Measurements from ENCODE around the gene ACADSB.
A peak's percentile ranks its signal among the peaks of the same experiment; 100 is the strongest.

Gene ACADSB

DNA sequence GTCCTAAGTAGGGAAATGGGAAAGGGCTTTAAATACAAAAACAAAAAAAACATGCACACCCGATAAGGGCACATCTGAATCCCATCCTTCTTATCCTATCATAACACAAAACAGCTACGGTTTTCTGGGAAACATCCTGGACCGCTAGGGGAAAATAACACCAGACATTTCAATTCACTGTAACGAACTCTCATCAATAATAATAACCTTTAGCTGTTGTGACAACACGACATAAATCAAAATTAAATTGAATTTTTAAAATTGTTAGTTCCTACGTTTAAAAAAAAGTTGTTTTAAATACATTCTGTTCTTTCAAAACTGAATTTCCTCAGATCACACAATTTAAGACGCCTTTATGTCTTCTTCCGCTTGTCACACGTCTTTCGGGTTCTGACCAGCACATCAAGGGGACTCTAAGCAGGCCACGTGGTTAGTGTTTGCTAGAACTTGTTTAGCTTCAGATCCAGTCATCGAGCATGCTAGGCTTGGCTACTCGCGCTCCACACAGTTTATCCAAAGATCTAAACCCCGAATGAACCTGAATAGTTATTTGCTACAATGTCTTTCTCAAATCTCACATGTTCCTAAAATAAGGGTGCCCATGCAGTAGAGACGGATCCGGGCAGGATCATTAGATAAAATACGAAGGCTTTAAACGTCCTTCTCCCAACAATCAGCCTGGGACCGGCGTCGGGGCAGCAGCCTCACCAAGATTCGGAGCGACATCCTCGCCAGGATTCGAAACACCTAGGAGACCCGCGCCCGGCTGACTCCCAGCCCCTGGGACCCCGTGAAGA, 1.1 kb upstream of the ACADSB start:
- peak in 1 of 2 experiments; percentile 39 for DNase-seq

DNA sequence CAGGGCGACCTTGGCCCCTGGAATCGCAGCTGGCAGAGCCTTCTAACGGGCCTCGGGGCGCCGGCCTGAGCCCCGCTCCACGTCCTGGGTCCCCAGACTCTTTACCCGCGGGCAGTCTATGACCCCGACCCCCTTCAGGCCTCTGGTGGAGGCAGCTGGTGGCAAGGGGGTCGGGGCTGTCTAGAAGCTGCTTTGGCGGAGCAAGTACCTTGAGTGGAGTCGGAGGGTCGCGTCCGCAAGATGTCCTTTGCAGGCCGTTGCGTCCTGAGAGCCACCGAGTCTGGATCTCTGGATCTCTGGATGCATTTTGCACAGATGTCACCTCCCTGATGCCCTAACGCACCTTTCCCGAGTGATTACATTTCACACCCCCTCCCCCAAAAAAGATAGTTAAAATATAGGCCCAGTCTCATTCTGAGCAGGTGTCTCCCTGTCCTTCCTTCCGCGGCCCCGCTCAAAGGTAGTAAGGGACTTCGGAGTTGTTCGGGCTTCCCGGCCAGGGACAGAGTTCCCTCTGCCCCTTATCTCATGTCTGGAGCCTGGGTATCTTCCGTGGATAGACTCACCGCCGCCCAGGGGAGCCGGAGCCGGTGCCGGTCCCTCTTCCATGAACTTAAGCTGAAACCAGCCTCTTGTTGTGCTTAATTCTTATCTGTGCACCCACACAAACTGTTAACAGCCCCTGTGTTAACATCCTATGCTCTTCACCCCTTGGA, 457 bp downstream of the ACADSB start:
- peak in 1 of 2 experiments; percentile 9 for DNase-seq

DNA sequence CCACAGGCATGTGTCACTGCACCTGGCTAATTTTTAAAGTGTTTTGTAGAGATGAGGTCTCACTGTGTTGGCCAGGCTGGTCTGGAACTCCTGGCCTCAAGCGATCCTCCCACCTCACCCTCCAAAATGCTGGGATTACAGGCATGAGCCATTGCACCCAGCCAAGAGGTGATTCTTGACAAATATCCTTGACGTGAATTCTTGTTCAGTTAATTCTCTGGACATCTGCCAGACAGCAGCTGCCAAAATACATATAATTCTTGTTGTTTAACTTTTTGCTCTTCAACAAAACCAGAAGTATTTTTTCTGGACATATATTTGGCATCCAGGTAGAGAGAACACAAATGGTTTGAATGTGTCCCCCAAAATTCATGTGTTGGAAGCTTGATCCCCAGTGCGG, 3.2 kb downstream of the ACADSB start:
- DNase-seq, result no peak

DNA sequence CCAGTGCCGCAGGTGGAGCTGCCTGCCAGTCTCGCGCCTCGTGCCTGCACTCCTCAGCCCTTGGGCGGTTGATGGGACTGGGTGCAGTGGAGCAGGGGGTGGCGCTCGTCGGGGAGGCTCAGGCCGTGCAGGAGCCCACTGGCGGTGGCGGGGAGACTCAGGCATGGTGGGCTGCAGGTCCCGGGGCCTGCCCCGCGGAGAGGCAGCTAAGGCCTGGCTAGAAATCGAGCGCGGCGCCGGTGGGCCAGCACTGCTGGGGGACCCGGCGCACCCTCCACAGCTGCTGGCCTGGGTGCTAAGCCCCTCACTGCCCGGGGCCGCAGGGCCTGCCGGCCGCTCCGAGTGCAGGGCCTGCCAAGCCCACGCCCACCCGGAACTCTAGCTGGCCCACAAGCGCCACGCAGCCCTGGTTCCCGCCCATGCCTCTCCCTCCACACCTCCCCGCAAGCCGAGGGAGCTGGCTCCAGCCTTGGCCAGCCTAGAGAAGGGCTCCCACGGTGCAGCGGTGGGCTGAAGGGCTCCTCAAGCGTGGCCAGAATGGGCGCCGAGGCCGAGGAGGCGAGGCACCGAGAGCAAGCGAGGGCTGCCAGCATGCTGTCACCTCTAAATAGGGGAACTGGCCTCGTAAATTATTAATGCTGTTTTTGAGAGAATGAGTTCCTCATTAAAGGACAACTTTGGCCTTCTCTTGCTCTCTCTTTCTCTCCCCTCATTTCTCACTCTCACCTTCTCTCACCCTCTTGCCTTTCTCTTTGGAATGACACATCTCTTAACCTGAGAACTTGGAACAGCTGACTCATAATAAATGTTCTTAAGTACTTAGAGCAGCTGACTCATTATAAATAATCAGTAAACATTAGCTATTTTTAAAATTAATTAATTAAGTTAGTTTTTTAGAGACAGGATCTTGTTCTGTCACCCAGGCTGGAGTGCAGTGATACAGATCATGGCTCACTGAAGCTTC, 4.9 kb downstream of the ACADSB start:
- no peak for DNase-seq

DNA sequence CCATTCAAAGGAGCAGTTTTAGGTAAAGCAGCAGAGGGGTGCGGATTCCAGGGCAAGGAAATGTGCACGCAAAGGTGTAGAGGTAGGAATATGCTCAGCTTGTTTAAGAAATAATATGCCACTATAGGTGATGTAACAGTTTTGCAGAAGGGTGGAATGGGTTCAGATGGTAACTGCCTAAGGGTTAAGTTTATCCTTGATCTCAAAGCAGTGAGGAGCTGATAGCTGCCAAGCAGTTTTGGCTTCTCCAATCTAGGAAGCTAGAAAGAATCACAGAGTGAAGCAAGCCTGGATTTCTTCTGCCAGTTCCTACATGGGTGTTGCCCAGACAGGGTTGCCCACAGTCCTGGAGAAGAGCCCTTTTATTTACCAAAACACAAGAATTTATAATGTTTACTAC, 6.0 kb downstream of the ACADSB start:
- no peak for DNase-seq

DNA sequence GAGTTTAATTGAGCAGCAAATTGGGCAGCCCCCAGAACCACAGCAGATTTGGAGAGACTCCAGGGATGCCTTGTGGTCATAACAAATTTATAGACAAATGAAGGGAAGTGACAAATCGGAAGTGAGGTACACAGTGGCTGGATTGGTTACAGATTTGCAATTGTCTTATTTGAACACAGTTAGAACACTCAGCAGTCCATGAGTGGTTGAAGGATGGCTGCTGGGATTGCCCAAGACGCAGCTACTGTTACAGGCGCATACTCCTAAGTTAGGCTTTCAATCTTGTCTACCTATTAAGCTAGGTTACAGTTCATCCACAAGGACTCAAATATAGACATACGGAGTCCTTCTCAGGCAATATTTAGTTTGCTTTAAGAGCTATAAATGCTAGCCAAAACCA, 7.4 kb downstream of the ACADSB start:
- DNase-seq, result no peak

DNA sequence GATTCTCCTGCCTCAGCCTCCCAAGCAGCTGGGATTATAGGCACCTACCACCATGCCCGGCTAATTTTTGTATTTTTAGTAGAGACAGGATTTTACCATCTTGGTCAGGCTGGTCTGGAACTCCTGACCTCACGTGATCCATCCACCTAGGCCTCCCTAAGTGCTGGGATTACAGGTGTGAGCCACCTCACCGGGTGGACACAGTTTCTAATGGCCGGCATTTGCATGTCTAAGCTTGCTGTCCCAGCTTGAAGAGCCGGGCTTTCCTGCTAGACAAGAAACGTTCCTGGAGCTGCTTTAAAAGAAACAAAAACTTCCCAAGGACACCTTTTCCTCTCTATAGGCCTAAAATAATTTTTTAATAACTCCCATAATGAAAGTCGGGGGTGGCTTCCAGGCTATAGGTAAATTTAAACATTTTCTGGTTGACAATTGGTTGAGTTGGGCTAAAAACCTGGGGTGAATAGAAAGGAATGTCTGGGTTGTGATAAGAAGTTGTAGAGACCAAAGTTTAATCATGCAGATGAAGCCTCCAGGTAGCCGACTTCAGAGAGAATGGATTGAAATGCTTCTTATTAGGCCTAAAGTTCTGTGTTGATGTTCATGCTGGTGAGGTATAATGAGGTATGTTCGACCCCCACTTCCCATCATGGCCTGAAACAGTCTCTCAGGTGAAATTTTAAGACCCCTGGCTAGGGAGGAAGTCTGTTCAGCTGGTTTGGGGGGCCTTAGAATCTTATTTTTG, 8.8 kb downstream of the ACADSB start:
- no peak for DNase-seq

DNA sequence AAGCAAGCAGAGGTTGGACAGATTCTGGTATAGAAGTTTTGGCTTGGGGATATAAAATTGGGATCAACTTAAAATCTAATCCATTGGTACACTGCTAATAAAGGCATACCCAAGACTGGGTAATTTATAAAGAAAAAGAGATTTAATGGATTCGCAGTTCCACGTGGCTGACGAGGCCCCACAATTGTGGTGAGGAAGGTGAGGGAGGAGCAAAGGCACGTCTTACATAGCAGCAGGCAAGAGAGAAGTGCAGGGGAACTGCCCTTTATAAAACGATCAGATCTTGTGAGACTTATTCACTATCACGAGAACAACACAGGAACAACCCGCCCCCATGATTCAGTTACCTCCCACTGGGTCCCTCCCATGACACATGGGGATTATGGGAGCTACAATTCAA, 9.7 kb downstream of the ACADSB start:
- DNase-seq, result no peak

DNA sequence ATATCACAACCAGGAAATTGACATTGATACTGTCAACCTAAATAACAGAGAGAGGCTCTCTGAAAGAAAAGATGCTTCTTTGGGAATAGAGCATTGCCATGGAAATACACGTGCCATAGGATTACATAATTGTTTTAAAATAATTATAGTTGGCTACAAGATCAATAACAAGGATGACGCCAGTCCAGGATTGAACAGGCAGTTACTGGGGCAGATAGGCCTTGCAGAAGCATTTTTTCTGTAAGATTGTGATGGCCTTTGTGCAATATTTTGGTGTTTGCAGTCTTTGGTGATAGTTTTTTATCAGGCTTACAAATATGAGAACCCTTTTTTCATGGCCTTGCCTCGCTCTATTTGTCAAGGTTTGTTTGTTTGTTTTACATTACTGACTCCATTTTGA, 10.5 kb downstream of the ACADSB start:
- DNase-seq, result no peak

DNA sequence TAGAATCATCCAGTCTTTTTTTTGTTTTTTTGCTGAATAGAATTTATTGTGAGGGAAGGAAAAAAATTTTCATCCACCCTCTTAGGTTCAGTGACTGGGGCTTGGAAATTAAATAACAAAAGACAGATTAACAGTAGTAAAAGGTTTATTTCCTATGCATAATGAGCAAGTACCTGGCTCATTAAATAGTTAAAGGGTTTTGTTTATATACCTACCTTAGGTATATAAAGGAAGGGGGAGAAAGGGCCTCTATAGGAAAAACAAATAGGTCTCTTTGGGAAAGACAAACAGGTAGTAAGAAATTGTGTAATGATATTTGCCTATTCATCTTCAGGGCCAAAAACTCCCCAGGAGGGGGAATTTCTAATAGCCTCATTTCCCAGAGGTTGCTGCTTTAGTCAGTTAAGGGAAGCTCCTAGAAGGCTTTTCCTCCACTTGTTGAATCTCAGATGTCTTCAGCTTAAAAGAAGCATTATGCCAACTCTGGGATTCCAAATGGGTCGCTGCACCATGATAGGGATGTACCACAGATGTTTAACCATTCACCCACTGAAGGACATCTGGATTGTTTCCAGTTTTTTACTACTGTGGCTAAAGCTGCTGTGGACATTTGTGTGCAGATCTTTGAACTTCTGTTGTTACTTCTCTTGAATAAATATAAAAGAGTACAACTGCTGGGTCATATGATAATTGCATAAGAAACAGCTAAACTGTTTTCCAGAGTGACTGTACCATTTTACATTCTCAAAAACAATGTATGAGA, 11.3 kb downstream of the ACADSB start:
- DNase-seq, result no peak

DNA sequence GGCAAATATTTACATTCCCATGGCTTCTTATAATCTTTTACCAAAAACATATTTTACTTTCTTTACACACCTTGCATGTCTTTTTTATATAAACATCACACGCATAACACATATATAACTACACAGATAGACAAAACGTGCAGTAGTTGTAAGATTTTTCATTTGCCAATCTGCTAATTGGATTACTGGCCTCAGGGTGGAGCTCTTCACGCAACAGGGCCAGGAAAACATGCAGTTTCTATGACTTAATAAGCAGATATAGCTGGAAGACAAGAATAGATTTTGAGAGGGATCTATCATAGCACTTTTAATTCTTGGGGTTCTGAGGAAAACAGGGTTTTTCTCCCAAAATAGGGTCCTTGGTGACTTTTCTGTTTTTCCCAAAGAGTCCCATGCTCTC, 12.7 kb downstream of the ACADSB start:
- DNase-seq, result no peak

DNA sequence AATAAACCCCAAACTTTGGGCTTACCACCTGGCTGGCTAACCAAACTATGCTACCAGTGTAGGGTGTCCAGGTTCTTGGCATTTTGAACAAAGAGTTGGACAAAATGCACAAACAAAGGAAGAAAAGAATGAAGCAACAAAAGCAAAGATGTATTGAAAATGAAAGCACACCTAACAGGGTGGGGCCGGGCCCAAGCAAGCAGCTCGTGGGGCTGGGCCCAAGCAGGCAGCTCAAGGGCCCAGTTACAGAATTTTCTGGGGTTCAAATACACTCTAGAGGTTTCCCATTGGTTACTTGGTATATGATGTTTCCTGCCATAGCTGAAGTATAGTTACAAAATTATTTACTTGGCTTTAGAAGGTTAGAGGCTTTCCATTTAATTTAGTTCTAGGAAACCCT, 15.7 kb downstream of the ACADSB start:
- no peak for DNase-seq

DNA sequence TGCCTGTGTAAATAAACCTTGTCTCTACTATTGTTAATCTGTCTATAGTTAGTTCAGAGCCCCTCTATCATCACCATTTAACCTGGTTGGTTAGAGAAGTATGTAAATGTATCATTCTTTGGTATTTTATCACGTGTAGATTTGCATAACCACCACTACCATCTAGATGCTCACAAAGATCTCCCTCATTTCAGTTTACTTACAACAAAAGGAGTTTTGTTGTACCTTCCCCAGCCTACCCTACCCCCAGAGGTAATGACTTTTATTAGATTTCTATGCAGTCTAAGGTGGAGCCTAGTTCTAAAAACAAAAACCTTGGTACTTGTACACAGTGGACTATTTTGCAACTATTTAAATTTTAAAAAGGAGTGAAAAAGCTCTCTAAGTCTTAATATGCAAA, 17.5 kb downstream of the ACADSB start:
- DNase-seq, result no peak

DNA sequence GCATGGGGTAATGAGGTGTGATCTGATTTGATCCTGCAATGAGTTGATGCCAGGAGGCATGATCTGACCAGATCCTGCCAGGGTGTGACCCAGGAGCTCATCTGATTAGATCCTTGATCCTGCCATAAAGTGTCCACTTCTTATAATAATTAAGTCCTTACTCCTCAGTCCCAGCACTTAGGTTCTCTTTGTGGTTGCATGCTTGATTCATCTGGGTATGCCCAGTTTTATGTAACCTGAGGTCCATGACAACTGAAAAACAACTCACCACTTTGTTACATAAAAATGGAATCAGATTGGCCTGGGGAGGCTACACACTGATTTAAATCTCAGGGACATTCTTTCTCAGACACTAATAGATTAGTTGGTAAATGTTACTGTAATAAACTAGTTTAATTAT, 19.1 kb downstream of the ACADSB start:
- no peak for DNase-seq

DNA sequence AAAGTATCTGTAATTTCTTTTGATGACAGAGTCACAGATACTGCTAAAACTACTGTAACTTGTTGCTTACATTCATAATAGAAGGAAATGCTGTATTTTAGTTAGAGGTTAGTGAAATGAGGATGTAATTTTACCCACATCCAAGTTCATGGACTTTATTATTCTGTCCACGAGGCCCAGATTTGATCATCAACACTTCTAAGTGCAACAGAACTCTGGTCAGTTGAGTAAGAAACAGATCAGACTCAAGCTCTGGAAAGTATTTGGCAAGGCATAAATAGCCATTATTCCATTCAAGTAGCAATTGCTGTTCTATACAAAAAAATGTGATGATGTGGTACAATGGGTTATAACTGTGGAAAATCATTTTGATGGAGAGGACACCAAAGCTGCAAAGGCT, 22.3 kb downstream of the ACADSB start:
- no peak for DNase-seq

DNA sequence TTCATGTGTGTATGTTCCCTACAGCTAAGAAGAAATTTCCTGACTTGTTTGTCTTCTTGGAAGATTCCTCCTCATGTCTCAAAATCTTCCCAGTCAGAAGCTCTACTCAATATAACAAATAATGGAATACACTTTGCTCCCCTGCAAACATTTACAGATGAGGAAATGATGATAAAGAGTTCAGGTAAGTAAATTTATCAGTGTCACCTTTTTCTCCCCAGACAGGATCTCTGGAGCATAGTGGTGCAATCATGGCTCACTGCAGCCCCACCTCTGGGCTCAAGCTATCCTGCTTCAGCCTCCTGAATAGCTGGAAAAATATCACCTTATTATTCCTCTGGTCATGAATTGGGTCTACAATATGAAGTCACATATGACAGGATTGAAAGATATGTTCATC, 25.5 kb downstream of the ACADSB start:
- DNase-seq, result no peak

DNA sequence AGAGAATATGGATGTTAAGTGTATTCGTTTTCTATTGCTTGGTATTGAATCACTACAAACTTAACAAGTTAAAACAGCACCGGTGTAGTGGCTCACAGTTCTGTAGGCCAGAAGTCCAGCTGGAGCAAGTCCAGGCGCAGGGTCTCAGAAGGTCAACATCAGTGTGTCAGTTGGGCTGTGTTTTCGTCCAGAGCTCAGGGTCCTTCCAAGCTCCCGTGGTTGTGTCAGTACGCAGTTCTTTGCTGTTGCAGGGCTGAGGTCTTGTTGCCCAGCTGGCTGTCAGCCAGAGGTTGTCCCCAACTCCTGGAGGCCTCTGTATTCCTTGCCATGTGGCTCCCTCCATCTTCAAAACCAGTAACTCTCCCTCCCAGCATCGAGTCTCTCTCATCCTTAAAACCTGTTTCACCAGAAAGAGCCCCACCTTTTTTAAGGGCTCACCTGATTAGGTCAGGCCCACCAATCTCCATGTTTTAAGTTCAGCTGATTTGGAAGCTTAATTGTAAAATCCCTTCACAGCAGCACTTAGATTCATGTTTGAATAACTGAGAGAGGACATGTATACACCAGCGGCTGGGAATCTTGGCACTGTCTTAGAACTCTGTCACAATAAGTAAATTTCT, 26.8 kb downstream of the ACADSB start:
- DNase-seq, result no peak

DNA sequence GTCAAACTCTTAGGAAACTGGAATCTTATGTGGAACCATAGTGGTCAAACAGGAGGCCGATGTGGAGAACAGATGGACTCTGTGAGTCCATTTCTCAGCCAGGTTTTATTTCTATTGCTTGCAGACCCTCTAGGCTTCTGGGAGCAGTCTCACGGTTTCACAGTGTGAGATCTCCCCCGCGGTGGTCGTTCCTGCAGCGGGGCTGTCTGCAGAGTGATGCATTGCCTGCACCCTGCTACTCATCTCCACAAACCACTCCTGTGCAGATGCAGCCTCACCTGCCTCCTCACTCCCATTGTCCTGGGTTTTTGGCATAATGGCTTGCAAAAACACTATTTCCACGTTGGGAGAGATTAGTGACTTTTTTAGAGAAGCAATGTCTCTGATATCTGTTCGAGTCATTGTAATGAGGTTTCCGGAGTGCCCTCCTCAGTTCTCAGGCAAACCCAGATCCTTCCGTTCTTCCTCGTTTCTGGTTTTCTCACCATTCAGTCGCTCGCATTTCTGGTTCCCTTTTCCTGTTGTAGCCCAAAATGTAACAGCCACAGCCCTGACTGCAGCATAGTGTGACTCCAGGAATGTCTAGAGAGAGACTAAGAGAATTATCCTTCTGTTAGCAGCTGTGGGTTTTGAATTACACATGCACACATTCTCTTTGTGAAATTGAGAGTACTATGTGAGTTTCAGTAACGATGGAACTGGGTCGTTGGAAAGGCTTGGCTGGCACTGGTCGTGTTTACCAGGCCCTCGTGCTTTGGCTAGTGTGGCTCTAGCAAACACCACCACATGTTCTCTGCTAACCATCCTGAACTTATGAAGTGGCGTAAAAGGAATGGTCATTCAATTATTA, 30.2 kb downstream of the ACADSB start:
- DNase-seq, result no peak

DNA sequence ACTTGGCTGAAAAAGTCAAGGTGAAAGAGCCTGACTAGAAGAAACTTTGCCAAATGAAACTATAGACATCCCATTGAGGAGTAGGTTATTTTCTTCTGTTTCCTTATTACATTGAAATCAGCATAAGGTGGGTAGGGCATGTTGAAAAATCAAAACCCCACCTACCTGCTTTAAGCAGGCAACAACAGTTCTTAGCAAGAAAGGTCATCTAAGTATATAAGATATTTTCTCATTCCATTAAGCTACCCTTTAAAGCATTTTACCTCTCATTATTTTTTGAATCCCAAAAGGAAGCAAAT, 30.8 kb downstream of the ACADSB start:
- DNase-seq, result no peak

DNA sequence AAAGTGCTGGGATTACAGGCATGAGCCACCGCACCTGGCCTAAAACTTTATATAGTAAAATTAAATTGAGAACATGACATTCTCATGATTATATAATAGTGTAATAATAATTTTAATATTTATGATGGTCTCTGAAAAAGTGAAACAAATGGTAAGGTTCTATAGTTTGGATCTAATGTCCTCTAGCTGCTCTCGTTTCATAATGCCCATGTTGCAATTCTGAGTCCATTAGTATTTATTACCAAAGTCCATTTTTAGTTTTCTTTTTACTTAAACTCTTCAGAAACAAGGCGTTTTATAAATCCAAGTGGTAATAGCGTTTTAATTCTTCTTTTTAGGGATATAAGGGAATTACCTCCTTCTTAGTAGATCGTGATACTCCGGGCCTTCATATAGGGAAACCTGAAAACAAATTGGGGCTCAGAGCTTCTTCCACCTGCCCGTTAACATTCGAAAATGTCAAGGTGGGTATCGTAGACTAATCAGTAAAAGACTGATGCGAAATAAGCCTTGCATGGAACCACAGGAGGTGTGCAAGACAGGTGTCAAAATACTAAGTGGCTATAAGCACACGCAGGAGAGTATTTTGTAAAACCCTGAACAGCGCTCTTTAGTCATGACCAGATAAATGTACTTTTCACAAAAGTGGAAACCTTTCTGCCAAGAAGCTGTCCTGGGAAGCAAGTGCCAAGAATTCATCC, 34.1 kb downstream of the ACADSB start:
- no peak for DNase-seq
